Breast epithelium (tissue), 3 donors: ENCODE results near the gene RABEP1.

Experiments
- POLR2A ChIP-seq: fragments of 450-650 bp; IDR thresholded peaks from one replicate; pipeline ENCODE4 v1.6.1; 2016; ENCODE audit warnings: antibody characterized with exemption, mild to moderate bottlenecking, moderate library complexity
- POLR2AphosphoS5 ChIP-seq, 3 donors: sonication (generic); formaldehyde crosslinking; IDR thresholded peaks; one replicate each; pipeline ENCODE4 v1.6.1; 2017; ENCODE audit warnings: antibody characterized with exemption in 3 of 3
- TF ChIP-seq, protein P1 (sequence below), 3 donors: fragments of 450-650 bp; IDR thresholded peaks; one replicate each; pipeline ENCODE4 v1.5.1; 2016 to 2017; ENCODE audit warnings: antibody characterized with exemption in 3 of 3, mild to moderate bottlenecking in 3 of 3, moderate library complexity in 3 of 3

DNA sequence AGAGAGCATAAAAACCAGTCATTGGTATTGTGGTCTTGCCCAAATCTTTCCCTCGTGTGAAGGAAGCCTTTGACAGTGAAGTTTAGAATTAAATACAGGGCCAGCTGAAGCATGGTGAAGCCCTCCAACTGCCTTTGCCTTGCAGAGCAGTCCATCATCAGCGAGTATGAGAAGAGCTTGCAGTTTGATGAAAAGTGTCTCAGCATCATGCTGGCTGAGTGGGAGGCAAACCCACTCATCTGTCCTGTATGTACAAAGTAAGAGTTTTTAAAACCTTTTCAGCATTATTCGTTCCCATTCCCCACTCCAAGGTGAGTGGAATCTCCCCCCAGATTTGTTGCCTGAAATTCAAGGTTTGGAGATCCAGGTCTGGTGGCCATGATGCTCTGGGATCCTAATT, 143.7 kb downstream of the RABEP1 start:
- TF ChIP-seq, protein P1, sequence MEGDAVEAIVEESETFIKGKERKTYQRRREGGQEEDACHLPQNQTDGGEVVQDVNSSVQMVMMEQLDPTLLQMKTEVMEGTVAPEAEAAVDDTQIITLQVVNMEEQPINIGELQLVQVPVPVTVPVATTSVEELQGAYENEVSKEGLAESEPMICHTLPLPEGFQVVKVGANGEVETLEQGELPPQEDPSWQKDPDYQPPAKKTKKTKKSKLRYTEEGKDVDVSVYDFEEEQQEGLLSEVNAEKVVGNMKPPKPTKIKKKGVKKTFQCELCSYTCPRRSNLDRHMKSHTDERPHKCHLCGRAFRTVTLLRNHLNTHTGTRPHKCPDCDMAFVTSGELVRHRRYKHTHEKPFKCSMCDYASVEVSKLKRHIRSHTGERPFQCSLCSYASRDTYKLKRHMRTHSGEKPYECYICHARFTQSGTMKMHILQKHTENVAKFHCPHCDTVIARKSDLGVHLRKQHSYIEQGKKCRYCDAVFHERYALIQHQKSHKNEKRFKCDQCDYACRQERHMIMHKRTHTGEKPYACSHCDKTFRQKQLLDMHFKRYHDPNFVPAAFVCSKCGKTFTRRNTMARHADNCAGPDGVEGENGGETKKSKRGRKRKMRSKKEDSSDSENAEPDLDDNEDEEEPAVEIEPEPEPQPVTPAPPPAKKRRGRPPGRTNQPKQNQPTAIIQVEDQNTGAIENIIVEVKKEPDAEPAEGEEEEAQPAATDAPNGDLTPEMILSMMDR (IDR thresholded peaks at IDR 0.05): no peak
- no peak for TF ChIP-seq POLR2A
- TF ChIP-seq POLR2AphosphoS5 (IDR thresholded peaks at IDR 0.05): no peak
